Lower leg skin (tissue), 4 donors: ENCODE measurements around the gene PITPNB. TPM values are rescaled to one million over a fixed set of nuclear protein-coding genes. Genes with fewer than 3 reads are reported as not detected.

Experiments
- DNase-seq, 2 donors: peaks; one replicate each; pipeline ENCODE4 v3.0.0-alpha.2; 2019; ENCODE audit warnings: low spot score in 2 of 2
- H3K4me3 ChIP-seq: fragments of 200-600 bp; sonication (generic); 2 replicates; pipeline ENCODE4 v1.5.1; 2017; ENCODE audit warnings: mild to moderate bottlenecking, low read depth; ENCODE audit not compliant: poor library complexity, severe bottlenecking
- CTCF ChIP-seq, 3 donors: fragments of 450-650 bp; IDR thresholded peaks; one replicate each; pipeline ENCODE4 v1.5.1; 2016; ENCODE audit warnings: antibody characterized with exemption in 3 of 3, mild to moderate bottlenecking in 3 of 3, moderate library complexity in 2 of 3
- POLR2A ChIP-seq, 2 donors: fragments of 450-650 bp; IDR thresholded peaks; one replicate each; pipeline ENCODE4 v1.6.1; 2016 to 2017; ENCODE audit warnings: antibody characterized with exemption in 2 of 2, mild to moderate bottlenecking in 1 of 2, moderate library complexity in 1 of 2
- WGBS, 2 donors: methylation state at CpG; one replicate each; pipeline ENCODE4 v1.1.5; 2018; 5-methylcytosine and 5-hydroxymethylcytosine counted together
- intact Hi-C: fragments of 100-400 bp; cut with DNase I; formaldehyde crosslinking; loops from one replicate; pipeline ENCODE4 v1.15.0; 2023; ENCODE audit warnings: low total_unique reads
- total RNA-seq, 4 donors: library from RNA; depleted of rRNA; stranded (reverse); fragments of >200 nt; gene quantifications; one replicate each; pipeline ENCODE4 v1.1.0, GENCODE V29; 2016

PITPNB gene
- total RNA-seq, 4 donors from 2014 or later, result 22.1 to 36.5 (median 29.7) TPM

GRCh38 chr22:27881421-27881820, 37.6 kb downstream of the PITPNB start:
- intact Hi-C loops, result no loop called here

GRCh38 chr22:27880778-27881394, 38.2 kb downstream of the PITPNB start:
- TF ChIP-seq POLR2A (IDR thresholded peaks at IDR 0.05) (no peak), CTCF (IDR thresholded peaks at IDR 0.05) (peak in 1 of 3 donors; percentile 43)
- DNase-seq, result peak in 1 of 2 donors; percentile 45
- no peak overlapping the region for H3K4me3 ChIP-seq
- 11 to 22% methylated on average over 6 of the region's 6 CpGs for WGBS, 2 donors
- intact Hi-C loops, result no loop called here

More at GRCh38 chr22:27881421-27881820, 37.6 kb downstream of the PITPNB start:
- 14 to 30% methylated on average over 3 of the region's 3 CpGs for WGBS, 2 donors
- no peak overlapping the region for H3K4me3 ChIP-seq
- no peak for DNase-seq
- TF ChIP-seq CTCF (IDR thresholded peaks at IDR 0.05) (no peak), POLR2A (IDR thresholded peaks at IDR 0.05) (no peak)

- intact Hi-C loops, result no loop called here
- no peak for TF ChIP-seq POLR2A (IDR thresholded peaks at IDR 0.05)
- no peak for TF ChIP-seq CTCF (IDR thresholded peaks at IDR 0.05)
- 96 to 97% methylated on average over 1 of the region's 1 CpG for WGBS, 2 donors
- H3K4me3 ChIP-seq, result no peak overlapping the region
- DNase-seq, result no peak
These were observed 39.1 kb downstream of the PITPNB start for GRCh38 chr22:27879923-27880322.

- no peak overlapping the region for H3K4me3 ChIP-seq
- DNase-seq, result no peak
- no peak for TF ChIP-seq POLR2A (IDR thresholded peaks at IDR 0.05)
- TF ChIP-seq CTCF (IDR thresholded peaks at IDR 0.05), result no peak
- intact Hi-C loops, result no loop called here
These were observed 40.5 kb downstream of the PITPNB start for GRCh38 chr22:27878541-27878940.

DNA sequence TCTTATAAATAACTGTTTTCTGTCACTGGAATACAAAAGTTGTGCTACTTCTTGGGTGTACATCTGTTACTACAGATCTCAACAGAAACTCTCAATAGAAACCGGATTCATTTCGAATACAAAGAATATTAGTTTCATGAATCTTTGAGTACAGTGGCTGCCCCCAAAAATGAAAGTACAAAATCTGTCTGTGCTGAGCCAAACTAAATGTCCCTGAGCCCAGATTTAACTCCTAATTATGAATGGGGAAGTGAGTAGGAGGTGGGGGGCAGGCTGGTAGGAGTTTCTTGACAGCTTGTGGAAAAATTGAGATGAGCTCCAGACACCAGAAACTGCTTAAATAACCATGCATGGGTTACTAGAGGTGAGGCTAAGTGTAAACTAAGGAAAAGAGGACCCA, 41.6 kb downstream of the PITPNB start:
- intact Hi-C loops, result no loop called here

More for the DNA sequence above, 41.6 kb downstream of the PITPNB start:
- 83 to 84% methylated on average over 2 of the region's 2 CpGs for WGBS, 2 donors
- TF ChIP-seq POLR2A (IDR thresholded peaks at IDR 0.05), result no peak
- no peak for TF ChIP-seq CTCF (IDR thresholded peaks at IDR 0.05)
- no peak for DNase-seq
- no peak overlapping the region for H3K4me3 ChIP-seq
